Prostate gland (tissue), 2 donors: ENCODE measurements around the gene YIF1A.

Source experiments
- POLR2A ChIP-seq: fragments of 450-650 bp; IDR thresholded peaks from one replicate; pipeline ENCODE4 v1.6.1; 2016; ENCODE audit warnings: antibody characterized with exemption, mild to moderate bottlenecking
- POLR2AphosphoS5 ChIP-seq: sonication (generic); formaldehyde crosslinking; IDR thresholded peaks from one replicate; pipeline ENCODE4 v1.6.1; 2017; ENCODE audit warnings: antibody characterized with exemption
- TF ChIP-seq, protein P1 (sequence below), 4 experiments: fragments of 200-600 bp in 2 of 4; fragments of 450-650 bp in 2 of 4; sonication (generic) in 2 of 4; IDR thresholded peaks; 1 replicate in 3 of 4; 2 replicates in 1 of 4; pipeline ENCODE4 v1.5.1; 2016 to 2019; ENCODE audit warnings: antibody characterized with exemption in 4 of 4, mild to moderate bottlenecking in 2 of 4, moderate library complexity in 2 of 4

DNA sequence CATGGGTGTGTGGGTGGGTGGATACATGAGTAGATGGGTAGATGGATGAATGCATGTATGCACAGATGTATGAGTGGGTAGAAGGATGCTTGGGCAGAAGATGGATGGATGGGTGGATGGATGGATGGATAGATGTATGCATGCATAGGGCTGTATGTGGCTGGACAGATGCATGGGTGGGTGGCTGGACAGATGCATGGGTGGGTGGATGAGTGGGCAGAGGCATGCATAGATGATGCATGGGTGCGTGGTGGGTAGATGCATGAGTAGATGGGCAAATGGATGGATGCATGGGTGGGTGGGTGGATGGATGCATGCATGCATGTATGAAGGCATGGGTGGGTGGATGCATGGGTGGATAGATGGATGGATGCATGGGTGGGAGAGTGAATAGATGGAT lies 34.7 kb upstream of the YIF1A start:
- TF ChIP-seq POLR2AphosphoS5 (no peak), POLR2A (no peak)
- TF ChIP-seq, protein P1, sequence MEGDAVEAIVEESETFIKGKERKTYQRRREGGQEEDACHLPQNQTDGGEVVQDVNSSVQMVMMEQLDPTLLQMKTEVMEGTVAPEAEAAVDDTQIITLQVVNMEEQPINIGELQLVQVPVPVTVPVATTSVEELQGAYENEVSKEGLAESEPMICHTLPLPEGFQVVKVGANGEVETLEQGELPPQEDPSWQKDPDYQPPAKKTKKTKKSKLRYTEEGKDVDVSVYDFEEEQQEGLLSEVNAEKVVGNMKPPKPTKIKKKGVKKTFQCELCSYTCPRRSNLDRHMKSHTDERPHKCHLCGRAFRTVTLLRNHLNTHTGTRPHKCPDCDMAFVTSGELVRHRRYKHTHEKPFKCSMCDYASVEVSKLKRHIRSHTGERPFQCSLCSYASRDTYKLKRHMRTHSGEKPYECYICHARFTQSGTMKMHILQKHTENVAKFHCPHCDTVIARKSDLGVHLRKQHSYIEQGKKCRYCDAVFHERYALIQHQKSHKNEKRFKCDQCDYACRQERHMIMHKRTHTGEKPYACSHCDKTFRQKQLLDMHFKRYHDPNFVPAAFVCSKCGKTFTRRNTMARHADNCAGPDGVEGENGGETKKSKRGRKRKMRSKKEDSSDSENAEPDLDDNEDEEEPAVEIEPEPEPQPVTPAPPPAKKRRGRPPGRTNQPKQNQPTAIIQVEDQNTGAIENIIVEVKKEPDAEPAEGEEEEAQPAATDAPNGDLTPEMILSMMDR (IDR thresholded peaks at IDR 0.05), result no peak
